Effector memory CD8-positive, alpha-beta T cell (primary cell): ENCODE data around the gene SLFN11.
"Not testable (repeated sequence)": the region's sequence is repeated elsewhere in the genome, so short reads cannot be mapped to it uniquely, and the experiment has no call there.

Source experiments
- ATAC-seq: fragments of 150-1000 bp; cut with Tn5 transposase; replicated peaks from 2 replicates; pipeline ENCODE4 v1.10.0; 2021; ENCODE audit warnings: mild to moderate bottlenecking, moderate library complexity
- DNase-seq, 3 experiments: peaks; one replicate each; pipeline ENCODE4 v3.0.0; 2021
- H3K27ac Mint-ChIP-seq, 2 donors: one replicate each; pipeline ENCODE4 v1.8.0; 2022; ENCODE audit warnings: mild to moderate bottlenecking in 2 of 2, mixed read lengths in 2 of 2, moderate library complexity in 2 of 2
- H3K27me3 Mint-ChIP-seq, 2 donors: one replicate each; pipeline ENCODE4 v1.8.0; 2022; ENCODE audit warnings: mixed read lengths in 2 of 2
- H3K36me3 Mint-ChIP-seq: one replicate; pipeline ENCODE4 v1.8.0; 2022; ENCODE audit warnings: mild to moderate bottlenecking, moderate library complexity, mixed read lengths; ENCODE audit not compliant: insufficient read depth
- H3K4me1 Mint-ChIP-seq, 2 donors: one replicate each; pipeline ENCODE4 v1.8.0; 2022; ENCODE audit warnings: low read depth in 2 of 2, mixed read lengths in 2 of 2
- H3K4me3 Mint-ChIP-seq, 2 donors: one replicate each; pipeline ENCODE4 v1.8.0; 2022; ENCODE audit warnings: mild to moderate bottlenecking in 2 of 2, mixed read lengths in 2 of 2, moderate library complexity in 2 of 2
- H3K9me3 Mint-ChIP-seq, 2 donors: one replicate each; pipeline ENCODE4 v1.8.0; 2022; ENCODE audit warnings: mixed read lengths in 2 of 2

Gene SLFN11

DNA sequence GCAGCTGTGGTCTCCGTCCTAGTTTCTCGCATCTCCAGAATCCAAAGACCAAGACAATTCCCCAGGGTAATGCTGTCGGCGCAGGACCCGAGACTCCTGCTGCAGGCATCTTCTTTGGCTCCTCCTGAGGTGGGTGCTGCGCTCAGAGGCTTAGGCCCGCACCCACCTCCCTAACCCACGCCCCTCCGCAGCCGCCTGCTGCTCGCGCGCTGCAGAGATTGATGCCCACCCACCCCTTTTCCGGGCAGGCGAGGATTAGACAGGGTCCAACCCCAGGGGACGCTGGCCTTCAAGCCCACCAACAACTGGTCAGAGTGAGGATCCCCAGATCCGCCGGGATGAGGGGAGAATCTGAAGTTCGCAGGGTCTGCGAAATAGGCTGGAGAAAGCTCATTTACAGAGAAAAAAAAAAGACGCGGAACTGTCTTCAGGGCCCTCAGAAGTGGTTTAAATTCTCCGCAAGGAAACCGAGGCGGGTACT, 27.9 kb downstream of the SLFN11 start:
- no peaks in the 10 kb centered on the region for H3K27me3 Mint-ChIP-seq
- ATAC-seq = no peak
- no peak for DNase-seq
- H3K27ac Mint-ChIP-seq = peak overlapping the region; percentile 95
- peaks cover 0 to 3% of the 10 kb centered on the region in 2 donors for H3K9me3 Mint-ChIP-seq
- H3K4me1 Mint-ChIP-seq = peaks cover 32 to 45% of the 10 kb centered on the region in 2 donors
- H3K4me3 Mint-ChIP-seq = peak overlapping the region; percentile 88 to 95
- H3K36me3 Mint-ChIP-seq = peaks cover 9% of the 10 kb centered on the region

DNA sequence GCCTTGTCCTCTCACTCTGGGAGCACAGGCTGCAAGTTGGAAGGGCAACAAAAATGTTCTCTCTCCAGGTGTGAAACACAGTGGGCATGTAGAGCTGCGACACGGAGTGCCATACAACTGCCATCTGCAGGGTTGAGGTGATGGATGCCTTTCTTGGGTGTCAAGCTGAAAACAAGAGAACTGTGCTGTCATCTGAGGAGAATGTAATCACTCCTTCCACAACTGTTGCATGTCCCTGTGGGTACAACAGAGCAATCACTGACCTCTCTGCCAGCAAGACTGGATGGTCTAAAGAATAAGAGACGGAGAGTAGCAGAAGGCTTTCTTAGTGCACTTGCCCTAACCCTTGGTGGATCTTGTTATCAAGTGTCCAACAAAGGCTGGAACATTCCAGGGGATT, 29.2 kb downstream of the SLFN11 start:
- Mint-ChIP-seq H3K9me3 (peaks cover 0 to 3% of the 10 kb centered on the region in 2 donors), H3K27me3 (no peaks in the 10 kb centered on the region), H3K4me3 (no peak overlapping the region), H3K36me3 (peaks cover 6% of the 10 kb centered on the region), H3K4me1 (peaks cover 32 to 45% of the 10 kb centered on the region in 2 donors), H3K27ac (peak overlapping the region in 1 of 2 donors; percentile 64)
- no peak for ATAC-seq
- no peak for DNase-seq

DNA sequence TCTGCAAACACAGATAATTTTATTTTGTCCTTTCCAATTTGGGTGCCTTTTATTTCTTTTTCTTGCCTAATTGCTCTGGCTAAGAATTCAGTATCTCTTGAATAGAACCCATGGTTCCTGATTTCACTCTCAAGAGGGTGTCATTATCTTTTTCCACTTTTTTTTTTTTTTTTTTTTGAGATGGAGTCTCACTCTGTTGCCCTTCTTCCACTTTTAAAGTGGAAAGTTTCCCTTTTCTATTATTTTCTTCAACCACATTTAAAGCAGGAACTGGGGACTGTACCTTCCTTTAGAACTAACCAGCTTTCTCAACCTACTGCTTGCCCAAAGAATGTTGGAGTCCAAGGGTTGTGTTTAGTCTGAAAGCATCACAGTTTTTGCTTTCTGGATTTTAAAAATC, 31.1 kb downstream of the SLFN11 start:
- ATAC-seq = no peak
- peaks cover 28 to 38% of the 10 kb centered on the region in 2 donors for H3K4me1 Mint-ChIP-seq
- H3K4me3 Mint-ChIP-seq = peak overlapping the region; percentile 60 to 85
- H3K9me3 Mint-ChIP-seq = peaks cover 0 to 3% of the 10 kb centered on the region in 2 donors
- H3K36me3 Mint-ChIP-seq = peaks cover 6% of the 10 kb centered on the region
- peak overlapping the region; percentile 83 to 97 for H3K27ac Mint-ChIP-seq
- no peaks in the 10 kb centered on the region for H3K27me3 Mint-ChIP-seq
- no peak for DNase-seq

- peak overlapping the region; percentile 60 to 85 for H3K4me3 Mint-ChIP-seq
- peak; percentile 5 to 42 (median 7) for DNase-seq
- peaks cover 0 to 3% of the 10 kb centered on the region in 2 donors for H3K9me3 Mint-ChIP-seq
- H3K27me3 Mint-ChIP-seq = no peaks in the 10 kb centered on the region
- peaks cover 3% of the 10 kb centered on the region for H3K36me3 Mint-ChIP-seq
- no peak for ATAC-seq
- H3K27ac Mint-ChIP-seq = peak overlapping the region; percentile 83 to 97
- H3K4me1 Mint-ChIP-seq = peaks cover 23 to 31% of the 10 kb centered on the region in 2 donors
Measured at GRCh38 chr17:35341411-35341992, 31.9 kb downstream of the SLFN11 start.

DNA sequence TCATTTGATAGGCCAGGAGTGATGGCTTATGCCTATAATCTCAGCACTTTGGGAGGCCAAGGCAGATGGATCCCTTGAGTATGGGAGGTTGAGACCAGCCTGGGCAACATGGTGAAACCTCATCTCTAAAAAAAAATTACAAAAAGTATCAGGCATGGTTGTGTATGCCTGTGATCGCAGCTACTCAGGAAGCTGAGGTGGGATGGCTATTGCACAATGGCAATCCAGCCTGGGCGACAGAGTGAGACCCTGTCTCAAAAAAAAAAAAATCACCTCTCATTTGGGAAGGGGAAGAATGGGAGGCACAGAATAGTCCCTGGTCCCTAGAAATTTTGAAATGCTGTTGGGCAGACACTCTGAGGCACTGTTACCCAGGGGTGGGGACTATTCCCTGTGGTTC, 35.2 kb downstream of the SLFN11 start:
- DNase-seq (no peak), ATAC-seq (no peak)
- Mint-ChIP-seq H3K4me3 (no peak overlapping the region), H3K27me3 (no peaks in the 10 kb centered on the region), H3K4me1 (peaks cover 13 to 16% of the 10 kb centered on the region in 2 donors), H3K27ac (peak overlapping the region in 1 of 2 donors; percentile 29), H3K36me3 (peaks cover 3% of the 10 kb centered on the region), H3K9me3 (peaks cover 0 to 3% of the 10 kb centered on the region in 2 donors)

DNA sequence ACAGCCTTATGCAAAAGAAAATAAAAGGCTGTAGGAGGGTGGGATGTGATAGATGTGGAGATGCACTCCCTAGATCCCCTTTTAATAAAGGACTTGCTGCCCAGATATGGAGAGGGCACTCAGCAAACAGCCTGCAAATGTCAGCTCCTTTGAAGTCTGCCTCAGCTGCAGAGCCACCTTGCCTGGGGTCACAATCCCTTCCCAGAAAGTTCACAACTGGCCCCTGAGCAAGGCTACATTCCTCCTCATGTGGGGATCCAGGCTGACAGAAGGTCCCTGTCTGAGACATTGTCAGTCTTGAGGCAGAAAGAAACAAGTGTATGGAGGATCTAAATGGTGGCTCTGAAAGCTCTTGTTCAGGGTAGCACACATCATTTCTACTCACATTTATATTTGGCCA, 36.1 kb downstream of the SLFN11 start:
- DNase-seq = no peak
- Mint-ChIP-seq H3K27ac (peak overlapping the region; percentile 29 to 55), H3K27me3 (no peaks in the 10 kb centered on the region), H3K4me3 (no peak overlapping the region), H3K4me1 (peaks cover 9% of the 10 kb centered on the region in 2 donors), H3K9me3 (peaks cover 0 to 3% of the 10 kb centered on the region in 2 donors), H3K36me3 (peaks cover 5% of the 10 kb centered on the region)
- ATAC-seq = no peak

GRCh38 chr17:35333578-35333977, 39.8 kb downstream of the SLFN11 start:
- not testable (repeated sequence) for H3K36me3 Mint-ChIP-seq, H3K9me3 Mint-ChIP-seq, H3K27ac Mint-ChIP-seq, H3K4me3 Mint-ChIP-seq, H3K27me3 Mint-ChIP-seq, DNase-seq, ATAC-seq
- peaks cover 1 to 20% of the 10 kb centered on the region in 2 donors for H3K4me1 Mint-ChIP-seq

DNA sequence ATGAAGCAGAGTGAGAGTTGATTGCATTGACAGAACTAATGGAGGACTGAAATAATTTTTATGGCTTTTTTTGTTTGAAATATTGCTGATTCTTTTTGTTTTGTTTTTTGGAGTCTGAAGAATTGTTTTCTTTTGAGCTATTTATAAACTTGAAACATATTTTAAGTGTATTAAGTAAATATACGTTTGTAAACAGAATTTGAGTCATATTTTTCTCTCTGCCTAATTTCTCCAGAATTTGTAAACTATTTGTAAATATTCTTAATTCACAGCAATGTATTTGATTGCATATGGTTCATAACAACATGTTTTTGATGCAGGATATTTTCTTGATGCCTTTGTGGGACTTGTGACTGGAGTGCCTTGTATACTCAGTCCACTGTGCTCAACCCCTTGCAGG, 50.7 kb downstream of the SLFN11 start:
- H3K4me3 Mint-ChIP-seq = no peak overlapping the region
- peaks cover 11 to 33% of the 10 kb centered on the region in 2 donors for H3K4me1 Mint-ChIP-seq
- peaks cover 24% of the 10 kb centered on the region for H3K36me3 Mint-ChIP-seq
- H3K27me3 Mint-ChIP-seq = no peaks in the 10 kb centered on the region
- no peak for ATAC-seq
- DNase-seq = no peak
- H3K27ac Mint-ChIP-seq = no peak overlapping the region
- no peaks in the 10 kb centered on the region for H3K9me3 Mint-ChIP-seq

GRCh38 chr17:35315971-35316370, 57.5 kb downstream of the SLFN11 start:
- no peak for DNase-seq
- Mint-ChIP-seq H3K36me3 (peaks cover 19% of the 10 kb centered on the region), H3K4me1 (peaks cover 51 to 66% of the 10 kb centered on the region in 2 donors), H3K27me3 (no peaks in the 10 kb centered on the region), H3K4me3 (no peak overlapping the region), H3K9me3 (no peaks in the 10 kb centered on the region), H3K27ac (peak overlapping the region; percentile 99)
- no peak for ATAC-seq

DNA sequence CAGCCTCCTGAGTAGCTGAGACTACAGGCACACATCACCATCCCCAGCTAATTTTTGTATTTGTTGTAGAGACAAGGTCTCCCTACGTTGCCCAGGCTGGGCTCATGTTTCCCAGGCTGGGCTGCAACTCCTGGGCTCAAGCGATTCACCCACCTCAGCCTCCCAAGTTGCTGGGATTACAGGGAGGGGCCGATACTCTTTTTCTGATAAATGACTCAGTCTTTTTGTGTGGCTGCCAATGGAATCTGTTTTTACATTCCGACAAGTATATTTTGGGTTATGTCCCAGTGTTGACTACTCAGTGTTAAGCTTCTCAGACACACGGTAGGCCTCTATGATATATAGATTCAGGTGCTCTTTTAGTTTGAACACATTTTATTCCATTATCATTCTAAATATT, 58.1 kb downstream of the SLFN11 start:
- no peaks in the 10 kb centered on the region for H3K9me3 Mint-ChIP-seq
- peak overlapping the region; percentile 99 to 100 for H3K4me3 Mint-ChIP-seq
- H3K36me3 Mint-ChIP-seq = peaks cover 19% of the 10 kb centered on the region
- DNase-seq (no peak), ATAC-seq (no peak)
- peaks cover 51 to 66% of the 10 kb centered on the region in 2 donors for H3K4me1 Mint-ChIP-seq
- no peaks in the 10 kb centered on the region for H3K27me3 Mint-ChIP-seq
- H3K27ac Mint-ChIP-seq = peak overlapping the region; percentile 99

DNA sequence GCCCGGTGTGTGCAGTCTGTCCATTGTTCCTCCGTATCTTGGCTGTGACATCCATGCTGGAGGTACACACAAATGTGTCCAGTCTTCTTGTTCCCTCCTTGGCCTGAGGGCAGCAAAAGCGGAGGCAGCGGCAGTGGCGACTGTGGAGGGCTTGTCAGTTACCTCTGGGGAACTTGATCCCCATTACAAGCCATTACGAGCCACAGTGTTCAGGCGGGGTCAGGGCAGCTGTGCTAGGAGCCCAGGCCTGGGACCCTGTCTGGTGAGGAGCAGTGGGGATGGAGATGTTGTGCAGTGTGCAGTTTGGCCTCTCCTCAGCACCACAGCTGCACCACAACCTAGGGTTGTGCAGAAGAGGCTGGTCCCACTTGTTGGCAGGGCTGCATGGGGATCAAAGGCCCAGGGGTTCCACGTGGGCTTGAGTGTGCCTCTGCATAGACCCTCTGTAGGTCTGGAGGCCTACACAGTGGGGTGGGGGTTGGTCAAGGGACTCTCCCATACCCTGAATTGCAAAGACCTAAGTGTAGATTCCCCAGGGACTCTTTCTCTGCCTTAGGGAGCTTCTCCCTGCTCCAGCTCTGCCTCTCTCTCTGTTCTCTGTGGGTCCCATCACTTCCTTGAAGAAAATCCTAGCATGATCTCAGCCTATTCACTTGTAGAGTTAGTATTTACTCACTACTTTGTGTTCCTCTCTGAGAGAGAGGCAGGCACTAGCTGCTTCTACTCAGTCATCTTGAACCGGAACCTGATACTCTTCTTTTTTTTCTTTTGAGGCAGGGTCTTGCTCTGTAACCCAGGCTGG, 58.8 kb downstream of the SLFN11 start:
- Mint-ChIP-seq H3K27ac (peak overlapping the region; percentile 99), H3K36me3 (peaks cover 19% of the 10 kb centered on the region), H3K4me1 (peaks cover 50 to 63% of the 10 kb centered on the region in 2 donors), H3K4me3 (peak overlapping the region; percentile 99 to 100), H3K27me3 (no peaks in the 10 kb centered on the region), H3K9me3 (no peaks in the 10 kb centered on the region)
- ATAC-seq (no peak), DNase-seq (no peak)

- H3K9me3 Mint-ChIP-seq = no peaks in the 10 kb centered on the region
- no peaks in the 10 kb centered on the region for H3K27me3 Mint-ChIP-seq
- peaks cover 15% of the 10 kb centered on the region for H3K36me3 Mint-ChIP-seq
- peaks cover 48 to 57% of the 10 kb centered on the region in 2 donors for H3K4me1 Mint-ChIP-seq
- ATAC-seq (no peak), DNase-seq (peak; percentile 3 to 32 (median 6))
- H3K27ac Mint-ChIP-seq = peak overlapping the region; percentile 99
- peak overlapping the region; percentile 99 to 100 for H3K4me3 Mint-ChIP-seq
Measured at GRCh38 chr17:35313875-35314409, 59.5 kb downstream of the SLFN11 start.

DNA sequence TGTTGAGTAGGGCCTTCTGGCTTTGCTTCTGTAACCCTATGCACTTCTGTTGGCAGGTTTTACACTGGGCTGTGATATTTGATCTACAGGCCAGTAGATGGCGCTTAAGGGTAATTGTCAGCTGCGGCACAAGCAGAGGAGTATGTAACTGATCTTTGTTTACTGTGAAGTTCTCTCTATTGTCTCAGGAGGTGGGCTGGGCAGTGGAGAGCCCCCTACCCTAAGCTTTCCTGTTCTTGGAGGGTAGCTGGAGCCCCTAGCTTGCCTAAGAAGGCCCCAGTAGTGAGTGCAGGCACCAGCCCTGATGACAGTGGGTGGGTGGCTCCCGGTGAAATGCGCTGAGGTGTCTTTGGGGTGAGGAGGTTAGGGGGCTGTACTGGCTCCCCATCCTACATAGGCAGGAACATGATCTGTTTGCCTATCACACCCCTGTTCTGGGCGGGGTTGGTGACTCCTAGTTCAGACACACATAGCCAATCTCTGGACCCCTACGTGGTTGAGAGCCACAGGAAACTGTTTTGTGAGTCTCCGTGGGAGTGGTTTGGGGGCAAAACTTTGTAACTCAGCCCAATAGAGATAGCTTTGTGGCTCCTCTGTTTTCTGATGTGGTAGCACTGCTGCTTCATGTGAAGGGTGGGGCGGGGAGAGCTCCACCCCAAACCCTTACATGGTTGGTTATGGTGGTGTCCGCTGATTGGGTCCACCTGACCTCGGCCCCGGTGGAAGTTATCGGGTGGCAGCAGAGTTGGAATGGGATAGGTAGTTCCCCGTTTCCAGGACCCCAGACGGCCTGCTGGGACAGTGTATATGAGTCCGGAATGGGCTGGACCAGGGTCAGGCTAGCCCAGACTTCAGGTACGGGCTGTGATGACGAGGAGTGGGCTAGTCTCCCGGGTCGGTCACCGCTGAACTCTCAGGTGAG, 60.4 kb downstream of the SLFN11 start:
- ATAC-seq (peak; percentile 88), DNase-seq (peak; percentile 87 to 90 (median 90))
- peak overlapping the region; percentile 99 for H3K27ac Mint-ChIP-seq
- peaks cover 14% of the 10 kb centered on the region for H3K36me3 Mint-ChIP-seq
- no peaks in the 10 kb centered on the region for H3K27me3 Mint-ChIP-seq
- H3K4me3 Mint-ChIP-seq = peak overlapping the region; percentile 99 to 100
- peaks cover 43 to 51% of the 10 kb centered on the region in 2 donors for H3K4me1 Mint-ChIP-seq
- H3K9me3 Mint-ChIP-seq = no peaks in the 10 kb centered on the region
